Adrenal gland (tissue), 12 donors: ENCODE results near the gene STK39. TPM values are rescaled to one million over a fixed set of nuclear protein-coding genes. Genes with fewer than 3 reads are reported as not detected.

Experiments
- DNase-seq, 7 donors: peaks; one replicate each; pipeline ENCODE4 v3.0.0-alpha.2; 2019 to 2020
- H3K27ac ChIP-seq, 5 donors: fragments of 200-600 bp; sonication (generic) in 4 of 5; 1 replicate in 3 of 5; 2 replicates in 2 of 5; pipeline versions ENCODE4 v1.5.1 to v1.8.0; 2016 to 2020; ENCODE audit warnings: mild to moderate bottlenecking in 1 of 5
- H3K27me3 ChIP-seq: fragments of 200-600 bp; 2 replicates; pipeline ENCODE4 v1.8.0; 2021
- H3K36me3 ChIP-seq, 2 donors: fragments of 200-600 bp; replicated peaks in 1 of 2; 1 replicate in 1 of 2; 2 replicates in 1 of 2; pipeline versions ENCODE4 v1.5.1 to v1.8.0; 2018 to 2022
- H3K4me1 ChIP-seq, 2 donors: fragments of 200-600 bp; replicated peaks in 1 of 2; 1 replicate in 1 of 2; 2 replicates in 1 of 2; pipeline versions ENCODE4 v1.5.1 to v1.8.0; 2018 to 2021
- H3K4me3 ChIP-seq, 4 donors: fragments of 200-600 bp; sonication (generic) in 3 of 4; one replicate each; pipeline ENCODE4 v1.5.1; 2016 to 2018
- H3K9me3 ChIP-seq, 3 donors: fragments of 200-600 bp; sonication (generic) in 1 of 3; replicated peaks in 1 of 3; 1 replicate in 2 of 3; 2 replicates in 1 of 3; pipeline versions ENCODE4 v1.5.1 to v1.8.0; 2016 to 2021
- POLR2A ChIP-seq, 2 donors: fragments of 450-650 bp; IDR thresholded peaks; one replicate each; pipeline ENCODE4 v1.6.1; 2017; ENCODE audit warnings: antibody characterized with exemption in 2 of 2, mild to moderate bottlenecking in 2 of 2, moderate library complexity in 1 of 2
- WGBS, 4 donors: extraction: QIAGEN DNeasy Blood & Tissue Kit in 2 of 4; methylation state at CpG; one replicate each; pipeline versions ENCODE4 v1.1.5 to v1.1.7; 2013 to 2017; 5-methylcytosine and 5-hydroxymethylcytosine counted together
- intact Hi-C, 2 donors: fragments of 100-400 bp; cut with DNase I; formaldehyde crosslinking; loops; one replicate each; pipeline versions ENCODE4 v1.14.1 to v1.15.0; 2022 to 2023
- polyA plus RNA-seq, 3 donors: library from polyadenylated mRNA; stranded (reverse); fragments of 200-250 nt in 2 of 3; fragments of 350-450 nt in 1 of 3; fragmentation: Illumina TruSeq in 1 of 3; extraction: RNeasy Lipid Tissue Mini Kit (QIAGEN cat#74804) in 1 of 3; gene quantifications; one replicate each; pipeline ENCODE4 v1.2.3, GENCODE V29; 2013 to 2014
- total RNA-seq, 9 donors: library from RNA; depleted of rRNA in 4 of 9; stranded (reverse); fragments of >200 nt in 4 of 9; fragments of 120-200 nt in 1 of 9; fragmentation: NEBNext Ultra II Directional in 1 of 9; extraction: Animal tissue kit (Norgen Biotek cat#: 25700) in 1 of 9; gene quantifications; one replicate each; pipeline versions ENCODE4 v1.1.0 to v1.2.4, GENCODE V29; 2013 to 2023
- TF ChIP-seq, protein P1 (sequence below), 6 experiments: fragments of 450-650 bp in 4 of 6; fragments of 200-600 bp in 2 of 6; sonication (generic) in 1 of 6; IDR thresholded peaks; 1 replicate in 5 of 6; 2 replicates in 1 of 6; pipeline versions ENCODE4 v1.5.1 to v1.8.0; 2016 to 2021; ENCODE audit warnings: antibody characterized with exemption in 6 of 6, mild to moderate bottlenecking in 2 of 6, moderate library complexity in 1 of 6
- donor health status: healthy with polysubstance abuse.
- donor health status: Bipolar disorder and iron deficiency.
- donor health status: DM: yes; HTN: yes; CAD: no.
- donor health status: DM: no; HTN: no; CAD: no.
- donor health status: DM: no; HTN: no; CAD: no.
- donor health status: DM: yes; HTN: yes; CAD: no.

The STK39 gene
- total and polyA plus RNA-seq, 12 donors, result 2.4 to 11.1 (median 5.8) TPM

DNA sequence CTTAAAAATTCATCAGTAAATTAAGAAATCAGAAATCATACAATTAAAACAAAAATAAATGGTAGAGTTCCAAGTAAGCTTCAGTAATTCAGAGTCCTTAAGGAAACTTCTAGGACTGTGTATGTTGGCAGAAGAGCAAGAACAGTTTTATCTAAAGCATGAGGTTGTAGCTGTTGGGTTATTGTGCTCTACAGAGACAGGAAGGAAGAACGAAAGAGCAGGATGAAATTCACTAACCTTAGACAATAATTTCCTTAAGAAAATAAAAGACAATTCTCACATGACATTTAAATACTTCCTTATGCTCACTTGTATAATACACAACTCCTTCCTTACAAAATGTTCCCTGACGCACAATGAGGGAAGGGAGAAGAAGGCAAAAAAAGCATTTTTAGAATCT, 133.4 kb downstream of the STK39 start:
- WGBS, 4 donors, result 61 to 75% (median 71%) methylated on average over 2 of the region's 2 CpGs
- intact Hi-C loops, result loop anchor here in 1 of 2 donors (10.0 kb wide), 1 partner anchor 1579 kb away; no protein-coding TSS in a partner anchor
- Histone ChIP-seq H3K9me3 (no peaks in the 10 kb centered on the region), H3K36me3 (no peaks in the 10 kb centered on the region), H3K4me1 (no peaks in the 10 kb centered on the region), H3K27ac (peak overlapping the region in 1 of 5 donors; percentile 6), H3K4me3 (no peak overlapping the region), H3K27me3 (no peaks in the 10 kb centered on the region)
- DNase-seq, result no peak
- TF ChIP-seq, protein P1, sequence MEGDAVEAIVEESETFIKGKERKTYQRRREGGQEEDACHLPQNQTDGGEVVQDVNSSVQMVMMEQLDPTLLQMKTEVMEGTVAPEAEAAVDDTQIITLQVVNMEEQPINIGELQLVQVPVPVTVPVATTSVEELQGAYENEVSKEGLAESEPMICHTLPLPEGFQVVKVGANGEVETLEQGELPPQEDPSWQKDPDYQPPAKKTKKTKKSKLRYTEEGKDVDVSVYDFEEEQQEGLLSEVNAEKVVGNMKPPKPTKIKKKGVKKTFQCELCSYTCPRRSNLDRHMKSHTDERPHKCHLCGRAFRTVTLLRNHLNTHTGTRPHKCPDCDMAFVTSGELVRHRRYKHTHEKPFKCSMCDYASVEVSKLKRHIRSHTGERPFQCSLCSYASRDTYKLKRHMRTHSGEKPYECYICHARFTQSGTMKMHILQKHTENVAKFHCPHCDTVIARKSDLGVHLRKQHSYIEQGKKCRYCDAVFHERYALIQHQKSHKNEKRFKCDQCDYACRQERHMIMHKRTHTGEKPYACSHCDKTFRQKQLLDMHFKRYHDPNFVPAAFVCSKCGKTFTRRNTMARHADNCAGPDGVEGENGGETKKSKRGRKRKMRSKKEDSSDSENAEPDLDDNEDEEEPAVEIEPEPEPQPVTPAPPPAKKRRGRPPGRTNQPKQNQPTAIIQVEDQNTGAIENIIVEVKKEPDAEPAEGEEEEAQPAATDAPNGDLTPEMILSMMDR (IDR thresholded peaks at IDR 0.05), result no peak
- no peak for TF ChIP-seq POLR2A (IDR thresholded peaks at IDR 0.05)

DNA sequence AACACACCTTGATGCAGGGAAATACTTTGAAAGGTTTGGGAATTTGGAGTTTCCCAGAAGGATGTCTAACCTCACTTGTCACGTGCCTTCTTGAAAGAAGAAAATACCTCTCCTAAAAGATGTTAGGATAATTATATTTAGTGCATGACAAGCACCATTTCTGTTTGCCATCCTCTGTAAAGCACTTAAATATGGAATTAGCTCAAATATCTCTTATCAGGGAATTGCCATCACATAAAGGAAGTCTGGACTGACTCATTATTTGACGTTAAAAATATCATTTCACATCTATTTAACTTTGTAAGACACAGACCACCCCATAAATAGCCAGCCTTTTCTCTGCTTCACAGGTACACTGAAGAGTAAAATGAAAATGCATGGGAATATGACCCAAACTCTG, 140.1 kb downstream of the STK39 start:
- TF ChIP-seq POLR2A (IDR thresholded peaks at IDR 0.05), result no peak
- TF ChIP-seq, protein P1 (IDR thresholded peaks at IDR 0.05), result no peak
- H3K4me3 ChIP-seq, result no peak overlapping the region
- no peak for DNase-seq
- no peaks in the 10 kb centered on the region for H3K36me3 ChIP-seq
- H3K27me3 ChIP-seq, result no peaks in the 10 kb centered on the region
- intact Hi-C loops, result no loop called here
- 62 to 77% (median 70%) methylated on average over 2 of the region's 2 CpGs for WGBS, 4 donors
- H3K4me1 ChIP-seq, result no peaks in the 10 kb centered on the region
- no peak overlapping the region for H3K27ac ChIP-seq
- no peaks in the 10 kb centered on the region for H3K9me3 ChIP-seq

GRCh38 chr2:168105127-168105683, 142.2 kb downstream of the STK39 start:
- Histone ChIP-seq H3K36me3 (no peaks in the 10 kb centered on the region), H3K4me3 (no peak overlapping the region), H3K4me1 (no peaks in the 10 kb centered on the region), H3K9me3 (no peaks in the 10 kb centered on the region), H3K27ac (no peak overlapping the region), H3K27me3 (no peaks in the 10 kb centered on the region)
- no peak for TF ChIP-seq POLR2A (IDR thresholded peaks at IDR 0.05)
- TF ChIP-seq, protein P1 (IDR thresholded peaks at IDR 0.05), result no peak
- intact Hi-C loops, result no loop called here
- DNase-seq, result no peak
- WGBS, 4 donors, result 84 to 90% (median 87%) methylated on average over 3 of the region's 3 CpGs

DNA sequence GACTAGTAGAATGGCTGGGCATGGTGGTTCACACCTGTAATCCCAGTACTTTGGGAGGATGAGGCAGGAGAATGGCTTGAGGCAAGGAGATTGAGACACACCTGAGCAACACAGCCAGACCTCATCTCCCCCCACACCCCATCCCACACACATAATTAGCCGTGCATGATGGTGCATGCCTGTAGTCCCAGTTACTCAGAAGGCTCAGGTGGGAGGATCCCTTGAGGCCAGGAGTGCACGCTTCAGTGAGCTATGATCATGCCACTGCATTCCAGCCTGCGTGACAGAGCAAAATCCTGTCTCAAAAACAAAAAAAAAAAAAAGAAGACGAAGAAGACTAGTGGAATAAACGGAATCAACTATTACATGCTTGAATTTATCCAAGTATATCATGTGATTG, 150.0 kb downstream of the STK39 start:
- no peak for TF ChIP-seq POLR2A (IDR thresholded peaks at IDR 0.05)
- TF ChIP-seq, protein P1 (IDR thresholded peaks at IDR 0.05), result no peak
- Histone ChIP-seq H3K4me1 (no peaks in the 10 kb centered on the region), H3K9me3 (no peaks in the 10 kb centered on the region), H3K36me3 (no peaks in the 10 kb centered on the region), H3K27ac (no peak overlapping the region), H3K27me3 (no peaks in the 10 kb centered on the region), H3K4me3 (no peak overlapping the region)
- WGBS, 4 donors, result 95 to 97% (median 96%) methylated on average over 5 of the region's 5 CpGs
- no peak for DNase-seq
- intact Hi-C loops, result no loop called here
